ENCODE measurements around the gene PIAS4.
"Not testable (repeated sequence)": the region's sequence is repeated elsewhere in the genome, so short reads cannot be mapped to it uniquely, and the experiment has no call there.

PIAS4 gene

DNA sequence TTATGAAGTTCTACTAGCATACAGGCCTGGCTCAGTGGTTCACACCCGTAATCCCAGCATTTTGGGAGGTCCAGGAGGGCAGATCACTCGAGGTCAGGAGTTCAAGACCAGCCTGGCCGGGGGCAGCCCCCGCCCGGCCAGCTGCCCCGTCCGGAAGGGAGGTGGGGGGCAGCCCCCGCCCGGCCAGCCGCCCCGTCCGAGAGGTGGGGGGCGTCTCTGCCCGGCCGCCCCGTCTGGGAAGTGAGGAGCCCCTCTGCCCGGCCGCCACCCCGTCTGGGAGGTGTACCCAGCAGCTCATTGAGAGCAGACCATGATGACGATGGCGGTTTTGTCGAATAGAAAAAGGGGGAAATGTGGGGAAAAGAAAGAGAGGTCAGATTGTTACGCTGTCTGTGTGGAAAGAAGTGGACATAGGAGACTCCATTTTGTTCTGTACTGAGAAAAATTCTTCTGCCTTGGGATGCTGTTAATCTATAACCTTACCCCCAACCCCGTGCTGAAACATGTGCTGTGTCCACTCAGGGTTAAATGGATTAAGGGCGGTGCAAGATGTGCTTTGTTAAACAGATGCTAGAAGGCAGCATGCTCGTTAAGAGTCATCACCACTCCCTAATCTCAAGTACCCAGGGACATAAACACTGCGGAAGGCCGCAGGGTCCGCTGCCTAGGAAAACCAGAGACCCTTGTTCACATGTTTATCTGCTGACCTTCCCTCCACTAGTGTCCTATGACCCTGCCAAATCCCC lies 8.7 kb upstream of the PIAS4 start:
- not testable (repeated sequence) for DNase-seq

DNA sequence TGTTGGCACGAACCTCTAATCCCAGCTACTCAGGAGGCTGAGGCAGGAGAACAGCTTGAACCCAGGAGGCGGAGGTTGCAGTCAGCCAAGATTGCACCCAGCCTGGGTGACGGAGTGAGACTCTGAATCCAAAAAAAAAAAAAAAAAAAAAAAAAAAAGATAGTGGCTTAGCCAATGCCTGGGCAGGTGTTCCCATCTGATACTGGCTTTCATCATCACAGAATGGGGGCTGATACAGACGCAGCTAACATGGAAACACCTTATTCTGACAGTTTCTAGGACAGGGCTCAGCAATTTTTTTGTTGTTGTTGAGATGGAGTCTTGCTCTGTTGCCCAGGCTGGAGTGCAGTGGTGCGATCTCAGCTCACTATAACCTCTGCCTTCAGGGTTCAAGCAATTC lies 6.7 kb upstream of the PIAS4 start:
- DNase-seq: not testable (repeated sequence)

DNA sequence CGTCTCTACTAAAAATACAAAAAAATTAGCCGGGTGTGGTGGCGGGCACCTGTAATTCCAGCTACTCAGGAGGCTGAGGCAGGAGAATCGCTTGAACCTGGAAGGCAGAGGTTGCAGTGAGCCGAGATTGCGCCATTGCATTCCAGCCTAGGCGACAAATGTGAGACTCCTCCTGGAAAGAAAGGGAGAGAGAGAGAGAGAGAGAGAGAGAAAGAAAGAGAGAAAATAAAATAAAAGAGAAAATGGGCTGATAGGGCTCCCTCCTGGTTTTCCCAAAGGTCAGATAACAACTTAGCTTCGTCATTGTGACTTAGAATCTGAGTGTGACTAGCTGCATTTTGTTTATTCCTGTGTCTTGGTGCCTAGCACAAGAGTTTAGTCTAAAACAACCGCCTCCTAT lies 2.1 kb upstream of the PIAS4 start:
- DNase-seq: not testable (repeated sequence)

DNA sequence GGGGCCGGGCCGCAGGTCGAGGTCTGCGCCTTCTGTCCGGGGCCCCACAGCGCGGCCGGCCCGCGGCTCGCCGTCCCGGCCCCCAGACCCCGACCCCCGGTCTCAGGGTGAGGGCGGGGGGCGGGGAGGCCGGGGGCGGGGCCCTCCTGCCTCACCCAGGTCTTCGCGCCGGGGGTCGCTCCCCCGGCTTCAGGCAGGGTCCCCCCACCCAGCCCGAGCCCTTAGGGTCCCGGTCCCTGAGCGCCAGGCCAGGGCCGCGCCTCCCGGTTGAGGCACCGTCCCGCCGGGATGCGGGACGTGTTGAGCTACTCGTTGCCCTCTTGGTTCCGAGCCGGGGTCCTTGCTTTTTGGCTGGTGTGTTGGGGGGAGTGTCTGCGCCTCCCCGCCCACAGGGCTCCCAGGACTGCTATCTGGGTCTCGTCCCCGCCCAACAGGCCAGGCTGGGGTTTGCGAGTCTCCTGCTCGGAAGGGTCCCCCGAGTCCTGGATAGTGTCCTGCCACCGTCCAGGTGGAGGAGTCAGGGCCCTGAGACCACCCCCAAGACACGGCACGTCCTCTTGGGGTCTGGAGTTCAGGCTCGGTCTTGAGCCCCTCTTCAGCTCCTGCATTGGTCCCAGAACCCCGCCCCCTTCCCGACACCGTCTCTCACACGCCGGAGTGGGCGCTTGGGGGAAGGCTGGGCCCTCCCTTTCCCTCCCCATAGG lies 452 bp downstream of the PIAS4 start:
- DNase-seq: no peak

DNA sequence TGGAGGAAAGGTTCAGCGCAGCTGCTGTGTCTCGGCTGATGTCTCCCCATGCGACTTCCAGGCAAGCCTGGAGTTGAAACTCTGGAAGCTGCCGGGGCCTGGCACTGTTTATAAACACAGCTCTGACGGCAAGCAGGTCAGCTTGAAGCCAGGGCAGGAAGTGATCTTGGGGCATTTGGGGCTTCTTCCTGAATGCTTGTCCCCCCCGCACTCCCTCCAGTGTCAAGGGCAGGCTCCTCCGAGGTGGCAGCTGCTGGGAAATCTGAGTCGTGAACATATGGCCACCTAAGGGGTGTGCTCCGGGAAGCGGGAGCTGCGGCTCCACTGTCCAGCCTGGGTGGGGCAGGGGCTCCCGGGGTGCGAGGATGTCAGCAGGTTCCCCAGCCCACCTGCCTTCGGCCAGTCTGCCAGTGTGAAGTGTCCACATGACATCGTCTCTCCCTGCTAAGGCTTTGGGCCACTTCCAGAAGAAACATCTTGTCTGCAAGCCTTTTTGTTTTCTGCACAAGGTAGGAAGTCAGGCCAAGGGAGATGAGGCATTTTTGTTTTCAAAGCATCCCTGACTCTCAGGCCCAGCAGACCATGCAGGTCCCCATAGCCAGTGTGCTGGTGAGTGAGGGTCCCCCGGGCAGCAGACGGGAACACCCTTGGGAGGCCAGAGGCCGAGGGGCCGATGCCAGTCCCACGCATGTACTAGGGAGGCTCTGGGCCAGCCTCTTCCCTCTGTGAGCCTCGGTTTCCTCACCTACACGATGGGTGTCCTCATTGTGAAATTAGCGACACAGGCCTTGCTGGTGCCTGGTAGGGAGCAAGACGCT lies 2.7 kb downstream of the PIAS4 start:
- peak; percentile 78 for DNase-seq

DNA sequence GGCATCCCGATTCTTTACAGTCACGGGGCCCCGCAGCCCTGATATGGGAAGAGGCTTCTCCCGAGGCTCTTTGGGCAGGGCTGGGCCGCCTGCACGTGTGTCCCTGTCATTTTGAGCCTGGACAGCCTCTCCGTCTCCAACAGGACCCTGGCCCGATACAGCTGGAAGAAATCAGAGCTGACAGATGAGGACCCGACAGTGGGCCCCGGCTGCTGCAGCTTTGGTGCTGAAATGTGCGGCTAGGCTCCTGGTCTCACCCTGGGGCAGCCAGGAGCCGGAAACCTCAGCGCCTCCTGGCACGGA lies 3.2 kb downstream of the PIAS4 start:
- DNase-seq: no peak

DNA sequence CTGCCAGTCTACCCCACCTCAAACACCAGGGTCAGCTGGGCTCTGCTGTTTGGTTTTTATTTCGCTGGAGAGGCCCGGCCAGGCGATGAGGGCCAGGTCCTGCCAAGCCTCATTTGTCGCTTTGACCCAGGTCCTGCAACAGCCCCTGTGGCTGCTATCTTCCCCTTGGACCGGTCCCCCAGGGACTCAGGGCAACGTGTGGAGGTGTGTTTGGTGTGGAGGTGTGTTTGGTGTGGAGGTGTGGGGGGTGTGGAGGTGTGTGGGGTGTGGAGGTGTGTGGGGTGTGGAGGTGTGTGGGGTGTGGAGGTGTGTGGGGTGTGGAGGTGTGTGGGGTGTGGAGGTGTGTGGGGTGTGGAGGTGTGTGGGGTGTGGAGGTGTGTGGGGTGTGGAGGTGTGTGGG lies 3.9 kb downstream of the PIAS4 start:
- not testable (repeated sequence) for DNase-seq

DNA sequence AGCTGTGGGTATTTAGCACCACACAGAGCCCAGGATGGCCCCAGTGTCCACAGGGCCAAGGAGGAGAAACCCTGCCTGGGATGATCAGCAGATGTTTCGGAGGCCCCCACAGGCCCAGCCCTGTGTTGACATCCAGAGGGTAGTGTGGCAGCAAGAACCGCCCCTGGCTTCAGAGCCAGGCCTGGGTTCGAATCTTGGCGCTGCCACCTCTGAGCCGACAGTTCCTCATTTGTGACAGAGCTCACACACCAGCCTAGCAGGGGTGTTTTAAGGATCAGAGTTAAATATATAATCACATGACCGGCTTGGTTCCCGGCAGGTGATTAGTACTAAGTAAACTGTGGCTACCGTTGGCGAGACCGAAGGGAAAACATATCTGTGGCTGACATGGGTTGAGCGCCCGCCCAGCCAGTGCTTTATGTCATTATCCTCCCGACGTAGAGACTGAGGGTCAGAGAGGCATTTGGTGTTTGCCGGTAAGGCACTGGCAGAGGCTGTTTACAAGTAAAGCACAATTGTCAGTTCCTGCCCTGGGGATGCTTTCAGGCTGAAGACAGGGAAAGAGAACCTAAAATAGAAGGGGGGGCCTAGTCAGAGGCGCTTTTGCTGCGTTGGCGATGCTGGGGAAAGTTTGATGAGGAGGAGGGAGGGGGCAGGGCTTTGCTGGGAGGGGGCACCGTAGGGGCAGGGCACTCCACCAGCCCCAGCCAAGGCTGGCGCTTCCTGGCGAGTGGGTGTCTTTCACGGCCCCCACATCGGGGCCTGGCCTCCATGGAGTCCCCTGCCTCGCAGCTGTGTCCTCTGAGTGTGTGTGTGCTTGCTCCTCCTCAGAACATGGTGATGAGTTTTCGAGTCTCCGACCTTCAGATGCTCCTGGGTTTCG lies 4.8 kb downstream of the PIAS4 start:
- DNase-seq: no peak

DNA sequence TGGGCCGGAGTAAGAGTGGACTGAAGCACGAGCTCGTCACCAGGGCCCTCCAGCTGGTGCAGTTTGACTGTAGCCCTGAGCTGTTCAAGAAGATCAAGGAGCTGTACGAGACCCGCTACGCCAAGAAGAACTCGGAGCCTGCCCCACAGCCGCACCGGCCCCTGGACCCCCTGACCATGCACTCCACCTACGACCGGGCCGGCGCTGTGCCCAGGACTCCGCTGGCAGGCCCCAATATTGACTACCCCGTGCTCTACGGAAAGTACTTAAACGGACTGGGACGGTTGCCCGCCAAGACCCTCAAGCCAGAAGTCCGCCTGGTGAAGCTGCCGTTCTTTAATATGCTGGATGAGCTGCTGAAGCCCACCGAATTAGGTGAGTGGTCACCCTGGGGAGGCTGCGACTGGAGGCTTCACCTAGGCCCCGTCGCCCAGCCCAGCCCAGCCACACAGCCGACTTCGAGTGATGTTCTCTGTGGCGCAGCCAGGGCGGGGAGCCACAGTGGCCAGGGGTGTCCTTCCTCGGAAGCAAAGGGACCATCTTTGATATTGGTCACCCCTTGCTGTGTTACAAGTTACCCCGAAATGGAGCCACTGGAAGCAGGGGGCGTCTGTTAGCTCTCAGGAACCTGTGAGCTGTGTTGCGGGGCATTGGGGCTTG lies 5.6 kb downstream of the PIAS4 start:
- DNase-seq: no peak

DNA sequence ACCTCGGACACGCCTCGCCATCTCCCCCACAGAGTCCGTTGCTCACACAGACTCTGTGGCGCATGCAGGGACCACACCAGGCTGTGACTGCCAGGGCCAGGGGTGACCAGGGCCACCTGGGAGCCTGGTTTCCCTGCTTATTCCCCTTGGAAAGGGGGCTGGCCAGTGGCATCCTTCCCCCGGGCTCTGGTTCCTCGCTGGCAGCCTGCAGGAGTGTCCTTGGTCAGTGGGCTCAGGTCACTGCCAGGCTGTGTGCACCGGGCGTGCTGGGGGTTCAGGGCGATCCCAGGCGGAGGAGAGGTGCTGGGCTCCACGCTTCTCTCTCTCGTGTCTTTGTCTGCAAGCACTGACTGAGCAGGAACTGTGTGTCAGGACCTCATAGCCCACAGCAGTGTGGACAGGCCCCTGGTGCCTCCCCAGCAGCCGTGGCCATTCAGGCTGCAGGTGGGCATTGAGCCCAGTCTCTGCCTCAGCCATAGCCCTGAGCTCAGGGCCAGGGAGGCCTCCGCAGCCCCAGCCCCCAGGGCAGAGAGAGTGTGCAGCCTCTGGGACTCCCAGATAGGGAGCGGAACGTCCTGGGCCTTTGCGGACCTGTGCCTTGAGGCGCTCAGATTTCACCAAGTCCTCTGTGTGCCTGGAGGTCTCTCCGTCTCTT lies 6.5 kb downstream of the PIAS4 start:
- DNase-seq: no peak

DNA sequence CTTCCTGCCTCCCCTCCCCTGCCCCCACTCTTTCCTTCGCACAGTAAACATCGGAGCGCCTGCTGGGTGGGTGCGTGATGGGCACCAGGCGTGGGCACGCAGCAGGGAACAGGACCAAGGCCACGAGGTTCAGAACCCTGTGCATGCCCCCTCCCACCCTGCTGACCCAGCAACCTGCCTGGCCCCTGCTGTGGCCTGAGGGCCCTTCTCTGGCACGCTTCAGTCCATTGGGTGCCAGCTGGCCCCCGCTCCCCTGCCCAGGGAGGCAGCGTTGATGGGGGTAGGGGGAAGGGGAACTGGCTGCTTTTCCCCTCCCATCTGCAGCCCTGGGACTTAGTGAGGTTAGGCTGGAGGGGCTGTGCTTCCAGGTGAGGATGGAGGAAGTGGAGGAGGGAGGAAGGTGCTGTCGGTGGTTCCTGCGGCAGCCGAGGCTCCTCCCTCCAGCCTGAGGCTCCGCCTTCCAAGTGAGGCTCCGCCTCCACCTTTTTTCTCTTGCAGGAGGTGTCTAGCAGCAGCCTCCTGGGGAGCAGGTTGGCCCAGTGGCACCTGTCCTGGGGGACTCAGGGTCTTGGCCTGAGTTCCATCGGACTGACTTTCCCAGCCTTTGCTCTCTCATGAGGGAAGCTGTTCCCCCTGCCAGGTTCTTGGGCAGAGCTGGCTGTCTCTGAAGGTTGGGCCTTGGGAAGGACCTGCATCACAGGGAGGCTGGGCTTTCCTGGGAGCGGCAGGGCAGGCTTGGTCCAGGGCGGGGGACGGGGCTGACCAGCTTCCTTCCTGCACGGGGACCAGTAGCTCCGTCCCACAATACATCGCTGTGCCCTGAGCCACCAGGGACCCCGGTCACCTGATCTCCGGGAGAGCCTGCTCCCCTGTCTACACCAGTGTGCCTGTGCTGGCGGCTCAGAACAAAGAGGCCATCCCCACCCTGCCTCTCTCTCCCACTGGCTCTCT lies 7.3 kb downstream of the PIAS4 start:
- DNase-seq: no peak

DNA sequence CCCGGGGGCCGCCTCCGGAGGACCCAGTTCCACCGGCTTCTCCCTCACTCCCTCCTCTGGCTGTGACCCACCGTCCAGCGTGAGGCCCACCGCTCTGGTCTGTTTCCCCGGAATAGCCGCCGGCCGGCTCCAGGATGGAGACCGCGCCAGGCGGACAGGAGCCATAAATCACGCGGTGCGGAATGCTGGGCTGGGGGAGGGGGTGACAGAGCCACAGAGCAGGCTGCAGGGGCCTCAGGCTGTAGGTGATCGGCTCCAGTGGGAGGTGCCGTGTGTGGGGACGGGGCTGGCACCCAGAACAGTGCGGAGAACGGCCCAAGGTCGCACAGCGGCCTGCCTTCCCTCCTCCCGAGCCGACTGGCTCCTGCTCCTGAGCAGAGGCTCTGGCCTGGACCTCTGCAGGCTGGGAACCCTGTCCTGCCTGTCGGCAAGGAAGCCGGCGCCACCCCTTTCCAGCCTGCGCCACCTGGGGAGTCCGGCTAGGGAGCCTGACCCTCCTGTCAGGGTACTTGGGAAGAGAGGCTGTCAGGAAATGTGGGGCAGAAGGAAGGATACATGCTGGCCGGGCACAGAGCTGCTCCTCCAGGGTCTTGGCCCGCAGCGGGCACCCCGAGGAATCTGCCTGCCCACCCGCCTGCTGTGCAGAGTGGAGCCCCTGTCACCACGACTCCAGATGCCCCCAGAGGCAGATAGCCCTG lies 8.3 kb downstream of the PIAS4 start:
- no peak for DNase-seq

DNA sequence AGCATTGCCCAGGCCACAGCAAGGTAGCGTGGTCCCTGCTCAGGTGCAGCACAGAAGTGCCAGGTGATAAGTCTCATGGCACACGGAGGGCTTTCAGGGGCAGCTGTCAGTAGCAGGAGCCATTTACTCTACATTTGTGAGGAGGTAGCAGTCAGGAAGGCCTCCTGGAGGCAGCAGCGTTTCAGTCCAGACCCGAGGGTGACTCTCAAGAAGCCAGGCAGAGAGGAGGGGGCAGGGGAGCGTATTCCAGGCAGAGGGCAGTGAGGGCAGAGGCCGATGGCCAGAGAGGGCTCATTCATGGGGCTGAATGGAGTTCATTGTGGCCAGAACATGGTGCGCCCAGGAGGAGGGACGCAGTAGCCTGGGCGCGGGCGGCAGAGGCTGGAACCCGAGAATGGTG lies 8.9 kb downstream of the PIAS4 start:
- DNase-seq: no peak

DNA sequence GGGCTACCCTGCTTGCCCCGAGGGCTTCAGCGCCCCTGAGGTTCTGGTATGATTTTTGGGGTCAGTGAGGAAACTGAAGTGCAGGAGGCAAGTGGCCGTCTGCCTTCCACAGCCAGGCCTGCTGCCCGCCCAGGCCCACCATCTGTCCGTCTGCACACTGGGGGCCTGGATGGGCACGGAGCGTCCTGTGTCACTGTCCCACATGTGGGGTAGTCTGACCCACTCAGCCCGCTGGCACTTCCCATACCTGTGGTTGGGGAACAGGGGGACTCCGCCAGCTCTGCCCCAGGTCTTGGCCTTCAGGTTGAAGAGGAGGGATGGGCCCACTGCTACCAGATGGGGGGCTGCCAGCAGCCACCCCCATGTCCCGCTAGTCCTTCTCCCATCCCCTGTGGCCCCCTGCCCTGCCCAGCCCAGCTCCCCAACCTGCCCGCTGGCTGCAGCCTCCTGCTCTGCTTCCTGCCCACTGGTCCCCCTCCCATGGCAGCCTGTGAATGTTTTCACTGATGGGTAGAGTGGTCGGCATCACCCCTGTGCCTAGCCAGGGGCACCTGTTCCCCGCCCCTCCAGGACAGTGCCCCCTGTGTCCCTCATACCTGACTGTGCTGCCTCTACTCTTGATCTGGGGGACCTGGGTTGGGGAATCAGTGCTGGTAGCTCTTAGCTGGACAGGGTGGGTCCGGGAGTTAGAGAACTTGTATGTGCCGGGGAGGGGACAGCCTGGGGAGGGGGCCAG lies 9.5 kb downstream of the PIAS4 start:
- no peak for DNase-seq

DNA sequence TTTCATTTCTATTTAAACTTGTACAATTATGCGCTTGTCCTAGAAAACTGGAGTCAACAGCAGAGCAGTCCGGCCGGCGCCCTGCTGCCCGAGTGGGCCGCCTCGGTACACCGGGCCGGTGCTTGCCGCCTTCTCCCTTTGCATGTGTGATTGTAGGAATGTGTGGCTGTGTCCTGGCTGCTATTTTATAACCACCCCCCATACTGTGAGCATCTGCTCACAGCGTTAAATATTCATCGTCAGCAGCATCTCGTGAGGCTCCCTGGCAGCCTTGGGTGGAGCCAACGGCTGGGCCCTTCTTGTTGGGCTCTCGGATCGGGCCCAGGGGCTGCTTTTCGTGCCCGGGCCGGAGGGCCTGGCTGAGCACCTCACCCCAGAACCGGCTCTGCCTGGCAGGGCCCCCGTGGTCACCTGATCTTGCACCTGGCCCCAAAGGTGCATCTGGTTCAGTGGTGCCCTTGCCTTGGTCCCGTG lies 10.6 kb downstream of the PIAS4 start:
- DNase-seq: no peak

DNA sequence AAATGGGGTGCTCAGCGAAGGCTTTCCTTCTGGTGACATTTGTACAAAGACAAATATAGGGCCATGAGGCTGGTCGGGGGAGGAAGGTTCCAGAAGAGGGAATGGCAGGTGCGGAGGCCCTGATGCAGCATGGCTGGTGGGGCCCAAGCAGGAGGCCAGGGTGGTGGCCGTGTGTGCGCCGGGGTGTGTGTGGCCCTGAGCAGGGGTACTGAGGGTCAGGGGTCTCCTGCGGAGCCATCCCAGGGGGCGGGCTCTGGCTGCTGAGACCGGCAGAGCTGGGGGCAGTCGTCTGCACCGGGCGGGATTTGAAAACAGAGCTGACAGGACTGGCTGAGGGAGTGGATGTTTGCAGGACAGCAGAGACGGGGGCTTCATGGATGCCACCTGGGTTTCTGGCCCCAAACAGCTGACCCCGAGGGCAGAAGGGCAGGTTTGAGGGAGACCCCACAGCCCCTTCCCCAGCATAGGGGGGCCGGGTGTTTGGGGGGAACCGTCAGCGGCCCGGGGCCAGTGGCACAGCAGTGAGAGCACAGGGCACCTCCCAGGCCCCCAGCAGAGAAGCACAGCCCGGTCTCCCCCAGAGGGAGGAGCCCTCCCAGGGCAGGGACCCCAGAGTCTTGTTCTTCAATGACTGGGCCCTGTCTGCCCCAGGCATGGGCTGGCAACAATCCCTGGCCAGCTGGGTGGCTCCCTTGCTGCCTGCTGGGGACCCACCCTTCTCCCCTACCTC lies 11.4 kb downstream of the PIAS4 start:
- DNase-seq: no peak

DNA sequence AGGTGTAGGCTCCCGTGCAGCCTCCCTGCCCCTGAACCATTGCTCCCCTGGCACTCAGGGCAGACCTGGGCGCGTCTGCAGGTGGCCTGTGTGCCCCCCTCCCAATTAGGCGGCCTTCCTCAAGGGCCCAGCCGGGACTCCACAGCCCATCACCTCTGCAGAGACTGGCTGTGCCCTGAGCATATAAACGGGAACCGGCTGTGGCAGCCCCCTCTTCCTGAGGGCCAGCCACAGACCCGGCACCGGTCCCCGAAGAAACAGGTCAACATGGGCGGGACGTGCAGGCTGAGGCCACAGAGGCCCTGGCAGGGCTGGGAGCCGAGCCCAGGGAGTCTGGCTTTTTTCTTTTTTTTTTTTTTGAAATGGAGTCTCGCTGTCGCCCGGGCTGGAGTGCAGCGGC lies 12.0 kb downstream of the PIAS4 start:
- no peak for DNase-seq

All from NCI-H2171 treated with DMSO at 0.1 percent for 48 hours (cell line).